Cardiac muscle cell (in vitro differentiated cells and primary cell): ENCODE results near the gene CCDC69. TPM values are rescaled to one million over a fixed set of nuclear protein-coding genes. Genes with fewer than 3 reads are reported as not detected.

Source experiments
- DNase-seq, 2 donors: peaks; one replicate each; pipeline versions ENCODE4 v3.0.0 to v3.0.0-alpha.2; 2010 to 2017; ENCODE audit warnings: low read depth in 1 of 2, low spot score in 1 of 2
- H3K27ac ChIP-seq: fragments of 200-600 bp; sonication (generic); 2 replicates; pipeline ENCODE4 v1.5.1; 2016
- H3K27me3 ChIP-seq: fragments of 200-600 bp; sonication (generic); 2 replicates; pipeline ENCODE4 v1.6.0; 2016; ENCODE audit warnings: control low read depth
- H3K36me3 ChIP-seq: fragments of 200-600 bp; sonication (generic); 2 replicates; pipeline ENCODE4 v1.5.1; 2016; ENCODE audit warnings: control low read depth
- H3K4me1 ChIP-seq: fragments of 200-600 bp; sonication (generic); 2 replicates; pipeline ENCODE4 v1.8.1; 2017; ENCODE audit warnings: low read depth, mild to moderate bottlenecking, mixed run types
- H3K4me3 ChIP-seq: fragments of 200-600 bp; sonication (generic); 2 replicates; pipeline ENCODE4 v1.5.1; 2016; ENCODE audit warnings: mild to moderate bottlenecking
- H3K9me3 ChIP-seq: fragments of 200-600 bp; sonication (generic); 2 replicates; pipeline ENCODE4 v1.5.1; 2017; ENCODE audit warnings: low read depth, mild to moderate bottlenecking, control low read depth
- polyA plus RNA-seq: library from polyadenylated mRNA; unstranded; fragments of >200 nt; fragmentation: Nextera tagmentation; extraction: Ambion mirVana; gene quantifications from 2 replicates; pipeline ENCODE4 v1.2.1, GENCODE V29; 2016
- total RNA-seq: library from RNA; depleted of rRNA; stranded (reverse); fragments of >200 nt; gene quantifications from 2 replicates; pipeline ENCODE4 v1.2.3, GENCODE V29; 2016
- TF ChIP-seq, protein P1 (sequence below): IDR thresholded peaks from 2 replicates; pipeline ENCODE4 v1.5.1; 2012; ENCODE audit warnings: low read depth, mild to moderate bottlenecking, low read length

CCDC69 gene
- total and polyA plus RNA-seq, 2 experiments from 2014 or later = 70.4 to 104 TPM

DNA sequence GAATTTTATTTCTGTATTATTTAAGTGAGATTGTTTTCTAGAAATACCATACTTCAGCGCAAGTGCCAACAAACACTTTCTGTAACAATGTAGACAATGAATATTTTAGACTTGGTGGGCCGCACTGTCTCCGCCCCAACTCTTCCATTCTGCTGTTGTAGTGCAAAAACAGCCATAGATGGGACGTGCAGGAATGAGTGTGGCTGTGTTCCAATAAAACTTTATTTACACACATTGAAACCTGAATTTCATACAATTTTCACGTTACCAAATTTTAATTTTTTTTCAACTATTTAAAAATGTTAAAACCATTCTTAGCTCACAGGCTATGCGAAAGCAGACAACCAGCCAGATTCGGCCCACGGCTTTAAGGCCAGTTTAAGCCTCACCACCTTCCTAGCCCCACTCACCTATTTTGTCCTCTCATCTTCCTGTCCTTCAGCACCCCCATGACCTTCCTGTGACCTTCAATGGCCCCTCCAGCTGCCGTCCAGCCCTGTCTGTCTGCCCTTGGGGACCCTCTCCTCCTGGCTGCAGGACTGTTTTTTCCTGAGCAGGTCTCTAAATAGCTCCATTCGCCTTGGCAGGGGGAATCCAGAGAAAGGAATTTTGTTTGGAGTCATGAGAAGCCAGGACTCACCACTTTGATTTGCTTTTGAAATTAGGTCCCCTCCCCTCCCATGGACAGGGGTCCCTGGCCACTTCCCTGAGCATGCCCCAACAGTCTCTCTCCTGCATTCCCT lies 55.1 kb downstream of the CCDC69 start:
- peak in 1 of 2 donors; percentile 56 for DNase-seq
- Histone ChIP-seq H3K4me1 (peaks cover 26% of the 10 kb centered on the region), H3K27ac (peak overlapping the region; percentile 87), H3K4me3 (no peak overlapping the region), H3K36me3 (no peaks in the 10 kb centered on the region), H3K27me3 (no peaks in the 10 kb centered on the region), H3K9me3 (no peaks in the 10 kb centered on the region)
- TF ChIP-seq, protein P1, sequence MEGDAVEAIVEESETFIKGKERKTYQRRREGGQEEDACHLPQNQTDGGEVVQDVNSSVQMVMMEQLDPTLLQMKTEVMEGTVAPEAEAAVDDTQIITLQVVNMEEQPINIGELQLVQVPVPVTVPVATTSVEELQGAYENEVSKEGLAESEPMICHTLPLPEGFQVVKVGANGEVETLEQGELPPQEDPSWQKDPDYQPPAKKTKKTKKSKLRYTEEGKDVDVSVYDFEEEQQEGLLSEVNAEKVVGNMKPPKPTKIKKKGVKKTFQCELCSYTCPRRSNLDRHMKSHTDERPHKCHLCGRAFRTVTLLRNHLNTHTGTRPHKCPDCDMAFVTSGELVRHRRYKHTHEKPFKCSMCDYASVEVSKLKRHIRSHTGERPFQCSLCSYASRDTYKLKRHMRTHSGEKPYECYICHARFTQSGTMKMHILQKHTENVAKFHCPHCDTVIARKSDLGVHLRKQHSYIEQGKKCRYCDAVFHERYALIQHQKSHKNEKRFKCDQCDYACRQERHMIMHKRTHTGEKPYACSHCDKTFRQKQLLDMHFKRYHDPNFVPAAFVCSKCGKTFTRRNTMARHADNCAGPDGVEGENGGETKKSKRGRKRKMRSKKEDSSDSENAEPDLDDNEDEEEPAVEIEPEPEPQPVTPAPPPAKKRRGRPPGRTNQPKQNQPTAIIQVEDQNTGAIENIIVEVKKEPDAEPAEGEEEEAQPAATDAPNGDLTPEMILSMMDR = no peak

DNA sequence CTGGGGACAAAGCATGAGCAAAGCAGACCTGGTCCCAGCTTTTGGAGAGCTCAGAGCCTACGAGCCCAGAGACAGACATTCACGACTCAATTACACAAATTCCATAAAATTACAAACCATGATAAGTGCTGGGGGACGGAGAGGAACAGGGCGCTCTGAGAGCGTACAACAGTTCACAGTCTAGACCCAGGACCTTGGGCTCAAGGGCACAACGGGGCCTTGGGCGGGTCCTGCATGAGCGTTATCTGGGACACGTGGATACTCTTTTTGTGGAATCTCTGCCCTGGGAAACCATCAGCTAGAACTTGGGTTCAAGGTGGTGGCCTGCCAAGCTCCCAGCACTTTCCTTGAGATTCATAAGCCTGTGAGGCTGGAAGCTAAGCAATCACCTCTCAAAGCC lies 56.9 kb downstream of the CCDC69 start:
- Histone ChIP-seq H3K27ac (no peak overlapping the region), H3K4me1 (peaks cover 28% of the 10 kb centered on the region), H3K27me3 (no peaks in the 10 kb centered on the region), H3K9me3 (no peaks in the 10 kb centered on the region), H3K4me3 (no peak overlapping the region), H3K36me3 (no peaks in the 10 kb centered on the region)
- no peak for DNase-seq
- TF ChIP-seq, protein P1 = no peak

DNA sequence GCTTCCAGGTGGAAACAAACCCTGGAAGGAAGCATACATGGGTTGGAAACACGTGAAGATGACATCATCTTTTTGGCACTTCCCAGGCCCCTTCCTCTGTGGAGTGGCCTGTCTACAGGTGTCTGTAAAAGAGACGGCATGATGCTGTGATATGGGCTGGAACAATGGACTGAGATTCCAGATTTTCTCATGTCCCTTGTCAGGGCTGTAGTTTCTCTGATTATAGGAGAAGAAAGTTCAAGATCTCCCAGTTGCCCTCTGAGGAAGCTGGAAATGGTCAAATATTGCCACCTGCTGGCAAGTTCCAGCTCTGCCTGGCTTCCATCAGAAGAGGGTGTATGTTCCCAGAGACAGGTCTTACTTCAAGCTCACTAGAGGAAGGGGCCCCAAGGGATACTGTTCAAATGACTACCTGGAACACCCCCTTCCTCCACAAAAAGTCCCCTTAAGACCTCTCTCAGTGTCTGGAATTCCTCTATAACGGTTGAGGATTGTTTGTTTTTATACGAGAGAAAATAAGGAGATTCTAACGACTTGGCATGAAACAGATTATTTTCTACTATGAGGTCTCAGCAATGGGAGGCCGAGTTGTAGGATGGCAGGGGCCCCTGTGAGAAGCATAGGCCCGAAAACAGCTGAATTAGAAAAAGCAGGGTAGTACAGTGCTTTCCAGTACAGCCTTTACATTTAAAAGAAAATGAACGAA lies 59.1 kb downstream of the CCDC69 start:
- TF ChIP-seq, protein P1 = peak; percentile 88
- Histone ChIP-seq H3K36me3 (no peaks in the 10 kb centered on the region), H3K27ac (peak overlapping the region; percentile 73)

DNA sequence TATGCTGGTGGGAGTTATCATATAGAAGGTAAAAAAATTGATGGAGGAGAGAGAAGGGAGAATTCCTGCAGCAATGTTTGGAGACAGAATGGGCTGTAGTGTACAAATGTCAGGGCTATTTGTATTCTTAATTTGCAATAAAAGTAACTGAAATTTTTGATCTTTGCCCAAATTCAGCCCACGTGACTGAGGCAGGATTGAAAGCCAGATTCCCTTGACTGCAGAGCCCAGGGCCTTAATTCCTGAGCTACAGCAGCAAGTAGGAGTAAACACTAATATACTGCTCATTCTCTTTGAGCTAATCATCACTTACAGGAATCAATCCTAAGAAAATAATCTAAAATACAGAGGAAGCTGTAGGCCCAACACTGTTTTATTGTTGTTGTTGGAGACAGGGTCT lies 61.1 kb downstream of the CCDC69 start:
- TF ChIP-seq, protein P1 = no peak
- Histone ChIP-seq H3K4me3 (no peak overlapping the region), H3K4me1 (peaks cover 31% of the 10 kb centered on the region), H3K36me3 (no peaks in the 10 kb centered on the region), H3K27me3 (no peaks in the 10 kb centered on the region), H3K9me3 (no peaks in the 10 kb centered on the region), H3K27ac (peak overlapping the region; percentile 65)
- DNase-seq = no peak

More for the DNA sequence above, 59.1 kb downstream of the CCDC69 start:
- Histone ChIP-seq H3K4me3 (no peak overlapping the region), H3K27me3 (no peaks in the 10 kb centered on the region), H3K9me3 (no peaks in the 10 kb centered on the region), H3K4me1 (peaks cover 32% of the 10 kb centered on the region)
- DNase-seq = peak; percentile 85

DNA sequence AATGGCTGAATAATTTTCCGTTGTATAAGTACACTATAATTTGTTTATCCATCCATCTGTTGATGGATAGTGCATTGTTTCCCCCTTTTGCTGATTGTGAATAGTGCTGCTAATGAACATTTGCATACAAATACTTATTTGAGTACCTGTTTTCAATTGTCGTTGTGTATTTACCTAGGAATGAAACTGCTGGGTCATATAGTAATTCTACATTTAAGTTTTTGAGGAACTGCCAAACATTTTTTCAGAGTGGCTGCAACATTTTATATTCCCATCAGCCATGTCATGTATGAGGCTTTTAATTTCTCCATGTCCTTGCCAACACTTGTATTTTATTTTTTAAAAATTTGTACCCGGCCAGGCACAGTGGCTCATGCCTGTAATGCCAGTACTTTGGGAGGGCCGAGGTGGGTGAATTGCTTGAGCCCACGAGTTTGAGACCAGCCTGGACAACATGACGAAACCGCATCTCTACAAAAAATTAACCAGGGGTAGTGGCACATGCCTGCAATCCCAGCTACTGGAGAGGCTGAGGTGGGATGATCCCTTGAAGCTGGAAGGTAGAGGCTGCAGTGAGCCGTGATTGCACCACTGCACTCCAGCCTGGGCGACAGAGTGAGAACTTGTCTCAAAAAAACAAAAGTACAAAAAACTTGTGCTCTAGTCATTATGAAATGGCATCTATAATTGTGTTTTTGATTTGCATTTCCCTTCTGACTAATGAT lies 64.1 kb downstream of the CCDC69 start:
- TF ChIP-seq, protein P1 = no peak
- no peak for DNase-seq

More for the DNA sequence above, 64.1 kb downstream of the CCDC69 start:
- no peaks in the 10 kb centered on the region for H3K27me3 ChIP-seq
- no peaks in the 10 kb centered on the region for H3K9me3 ChIP-seq
- no peaks in the 10 kb centered on the region for H3K36me3 ChIP-seq
- no peak overlapping the region for H3K27ac ChIP-seq
- H3K4me1 ChIP-seq = peaks cover 42% of the 10 kb centered on the region
- H3K4me3 ChIP-seq = no peak overlapping the region
